ENCODE results near the gene CTSO.
"Not testable (repeated sequence)": the region's sequence is repeated elsewhere in the genome, so short reads cannot be mapped to it uniquely, and the experiment has no call there.

CTSO gene

DNA sequence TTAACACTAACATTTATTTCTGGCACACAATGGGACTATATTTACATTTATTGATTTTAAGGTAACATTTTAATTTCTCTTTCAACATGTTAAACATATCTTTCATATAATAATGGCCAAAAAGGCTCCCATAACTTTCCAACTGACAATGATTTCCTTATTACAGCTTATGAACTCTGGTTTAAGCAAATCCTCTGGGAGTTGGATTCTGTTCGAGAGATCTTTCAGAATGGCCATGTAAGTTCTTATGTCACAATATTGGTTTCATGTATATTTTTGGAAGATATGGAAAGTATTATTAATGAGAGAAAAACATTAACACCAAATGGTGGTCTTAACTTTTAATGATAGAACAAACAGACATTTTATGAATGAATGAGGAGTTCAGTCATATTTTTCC, 46.1 kb downstream of the CTSO start:
- no peak for DNase-seq

DNA sequence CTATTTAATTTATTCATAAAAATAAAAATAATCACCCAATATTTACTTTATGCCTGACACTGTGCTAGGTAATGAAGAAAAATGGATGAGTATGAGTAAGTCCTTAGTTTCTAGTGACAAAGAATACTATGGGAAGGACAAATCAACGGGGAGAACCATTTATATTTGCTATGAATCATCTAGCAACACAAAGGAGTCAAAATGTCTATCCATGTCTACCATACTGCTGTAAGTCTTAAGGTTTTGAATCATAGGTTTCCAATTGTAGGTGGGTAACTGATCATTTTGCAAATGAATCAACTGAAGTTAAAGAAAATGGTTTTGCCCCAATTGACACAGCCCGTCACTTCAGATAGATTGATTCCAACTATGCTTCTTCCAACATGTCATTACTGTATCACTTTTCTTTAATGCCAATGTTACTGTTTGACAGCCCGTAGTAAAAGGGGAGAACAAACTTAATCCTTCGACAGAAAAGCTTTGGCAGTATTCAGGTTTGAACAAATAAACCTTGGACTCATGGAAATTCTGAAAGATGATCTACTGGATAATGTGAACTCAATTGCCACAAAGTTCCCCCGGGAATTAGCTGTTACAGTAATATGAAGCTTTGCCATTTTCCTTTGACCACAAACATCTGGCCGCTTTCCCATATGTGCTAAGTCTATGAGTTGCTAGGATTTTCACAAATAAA, 47.0 kb downstream of the CTSO start:
- DNase-seq: no peak

DNA sequence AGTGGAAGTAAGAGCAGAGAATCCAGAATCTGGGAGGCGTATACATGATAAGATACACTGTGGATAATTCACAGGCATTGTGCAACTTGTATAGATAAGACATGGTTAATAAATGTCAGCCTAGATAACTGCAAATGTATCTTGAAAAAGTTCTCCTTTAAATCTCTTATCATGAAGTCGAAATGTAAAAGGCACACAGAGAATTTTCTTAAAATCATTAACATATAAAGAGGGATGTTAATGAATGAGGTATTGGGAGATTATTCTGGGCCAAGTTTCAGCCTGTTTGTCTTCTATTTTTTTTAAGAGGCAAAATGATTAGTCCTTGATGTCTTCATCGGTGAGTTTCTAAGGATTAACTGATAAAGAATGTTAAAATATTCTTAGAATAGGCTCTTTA, 49.3 kb downstream of the CTSO start:
- no peak for DNase-seq

DNA sequence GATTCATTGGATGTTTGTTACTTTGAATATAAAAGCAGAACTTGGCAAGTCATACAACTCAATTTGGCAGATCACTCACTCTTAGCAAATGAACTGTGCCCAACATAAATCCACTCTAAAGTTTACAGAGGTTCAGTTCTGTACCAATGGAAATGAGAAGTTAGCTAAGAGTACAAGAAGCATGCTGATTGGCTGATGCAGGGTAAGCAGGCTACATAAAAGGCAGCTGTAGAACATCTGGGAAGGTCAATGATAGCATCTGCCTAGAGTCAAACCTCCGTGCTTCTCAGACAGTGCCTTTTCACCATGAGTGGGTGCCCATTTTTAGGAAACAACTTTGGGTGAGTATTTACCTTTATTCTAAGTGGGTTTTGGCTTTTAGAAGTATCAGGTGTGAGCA, 50.2 kb downstream of the CTSO start, which contains the start of gene TDO2:
TSS of gene TDO2 (plus strand) at position 244 of the 400 bp plus-strand sequence. CDS start at position 307, 63 bp downstream.
- DNase-seq: no peak

DNA sequence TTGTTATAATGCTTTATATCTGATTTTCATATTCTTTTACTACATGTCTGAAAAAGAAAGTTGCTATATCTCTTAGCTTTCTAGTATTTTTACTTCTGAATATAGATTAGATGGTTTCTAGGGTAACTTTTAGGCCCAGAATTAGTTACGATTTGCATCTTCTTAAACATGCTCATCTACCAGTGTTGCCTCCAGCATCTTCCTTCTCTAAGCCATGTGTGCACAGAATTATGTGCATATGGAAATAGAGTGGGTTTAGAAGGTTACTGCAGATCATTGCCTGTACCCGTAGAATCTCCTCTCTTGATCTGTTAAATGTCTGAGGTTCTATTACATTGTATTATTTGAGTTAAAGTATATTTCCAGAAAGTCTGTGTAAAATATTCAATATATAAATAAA, 52.7 kb downstream of the CTSO start:
- no peak for DNase-seq

DNA sequence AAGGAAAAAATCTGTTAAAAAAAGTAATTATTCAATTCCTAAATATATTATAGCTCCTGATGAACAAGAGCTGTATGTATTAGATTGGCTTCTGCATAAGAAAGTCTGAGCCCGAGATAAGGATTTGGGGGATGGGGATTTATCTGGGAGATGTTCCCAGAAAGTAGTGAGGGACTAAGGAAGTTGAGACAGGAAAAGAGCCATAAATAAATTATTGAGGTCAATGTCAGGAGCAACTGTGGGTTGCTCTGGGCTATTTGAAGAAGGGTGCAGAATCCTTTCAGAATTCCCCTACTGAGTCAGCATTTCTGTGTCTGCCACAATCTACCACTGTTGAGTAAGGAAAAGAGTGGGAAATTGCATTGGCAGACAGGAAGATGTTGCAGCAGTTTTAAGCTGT, 53.3 kb downstream of the CTSO start:
- no peak for DNase-seq

DNA sequence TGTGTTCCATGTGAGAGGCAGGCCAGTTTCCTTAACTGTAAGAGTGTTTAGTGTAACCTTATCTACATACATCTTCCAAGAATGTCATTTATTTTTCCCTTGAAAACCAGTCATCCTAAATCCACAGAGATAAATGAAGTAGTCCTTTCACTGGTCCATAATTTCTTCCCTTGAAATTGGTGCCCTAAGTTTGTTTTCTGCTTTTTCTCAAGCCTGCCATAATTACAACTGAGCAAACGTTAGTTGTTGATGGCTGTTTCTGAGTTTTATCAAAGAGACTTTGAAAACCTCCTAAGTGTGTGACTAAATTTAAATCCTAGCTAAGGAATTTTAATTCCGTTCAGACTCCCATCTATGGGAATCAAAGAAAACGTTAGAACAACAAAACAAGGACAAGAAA, 53.8 kb downstream of the CTSO start:
- DNase-seq: no peak

DNA sequence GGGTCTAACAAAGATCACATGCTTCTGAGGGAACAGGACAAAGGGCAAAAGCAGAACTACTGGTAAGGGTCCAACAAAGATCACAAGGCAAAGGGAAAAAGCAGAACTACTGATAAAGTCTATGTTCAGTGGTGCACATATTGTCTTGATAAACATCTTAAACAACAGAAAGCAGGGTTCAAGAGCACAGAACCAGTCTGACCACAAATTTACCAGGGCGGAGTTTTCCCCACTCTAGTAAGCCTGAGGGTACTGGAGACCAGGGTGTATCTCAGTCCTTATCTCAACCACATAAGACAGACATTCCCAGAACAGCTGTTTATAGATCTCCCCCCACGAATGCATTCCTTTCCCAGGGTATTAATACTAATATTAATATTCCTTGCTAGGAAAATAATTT, 55.3 kb downstream of the CTSO start:
- DNase-seq: not testable (repeated sequence)

DNA sequence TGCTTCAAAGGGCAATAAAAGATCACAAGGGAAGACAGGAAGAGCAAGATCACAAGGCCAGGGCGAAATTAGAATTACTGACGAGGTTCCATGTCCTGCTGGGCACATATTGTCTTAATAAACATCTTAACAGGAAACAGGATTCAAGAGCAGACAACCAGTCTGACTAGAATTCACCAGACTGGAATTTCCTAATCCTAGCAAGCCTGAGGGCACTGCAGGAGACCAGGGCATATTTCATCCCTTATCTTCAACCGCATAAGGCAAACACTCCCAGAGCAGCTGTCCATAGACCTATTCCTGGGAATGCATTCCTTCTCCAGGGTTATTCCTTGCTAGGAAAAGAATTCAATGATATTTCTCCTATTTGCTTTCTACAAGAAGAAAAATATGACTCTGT, 62.6 kb downstream of the CTSO start:
- DNase-seq: no peak

DNA sequence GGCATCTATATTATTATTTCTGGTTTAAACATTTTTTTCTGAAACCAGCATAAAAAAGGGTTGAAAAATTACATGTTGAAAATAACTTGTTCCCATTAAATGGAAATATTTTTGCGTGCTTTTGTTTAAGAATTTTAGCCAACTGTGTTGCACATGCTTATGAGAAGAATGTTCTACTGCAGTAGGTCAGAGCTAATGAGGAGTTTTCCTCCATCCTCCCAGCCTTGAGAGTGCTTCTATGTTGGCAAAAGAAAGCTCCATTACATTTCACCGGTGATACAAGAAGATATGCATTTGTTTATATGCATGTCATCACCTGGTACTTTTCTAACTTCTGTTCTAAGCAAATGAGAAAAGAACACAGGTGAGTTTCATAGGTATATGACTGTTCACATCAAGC, 63.7 kb downstream of the CTSO start:
- no peak for DNase-seq

DNA sequence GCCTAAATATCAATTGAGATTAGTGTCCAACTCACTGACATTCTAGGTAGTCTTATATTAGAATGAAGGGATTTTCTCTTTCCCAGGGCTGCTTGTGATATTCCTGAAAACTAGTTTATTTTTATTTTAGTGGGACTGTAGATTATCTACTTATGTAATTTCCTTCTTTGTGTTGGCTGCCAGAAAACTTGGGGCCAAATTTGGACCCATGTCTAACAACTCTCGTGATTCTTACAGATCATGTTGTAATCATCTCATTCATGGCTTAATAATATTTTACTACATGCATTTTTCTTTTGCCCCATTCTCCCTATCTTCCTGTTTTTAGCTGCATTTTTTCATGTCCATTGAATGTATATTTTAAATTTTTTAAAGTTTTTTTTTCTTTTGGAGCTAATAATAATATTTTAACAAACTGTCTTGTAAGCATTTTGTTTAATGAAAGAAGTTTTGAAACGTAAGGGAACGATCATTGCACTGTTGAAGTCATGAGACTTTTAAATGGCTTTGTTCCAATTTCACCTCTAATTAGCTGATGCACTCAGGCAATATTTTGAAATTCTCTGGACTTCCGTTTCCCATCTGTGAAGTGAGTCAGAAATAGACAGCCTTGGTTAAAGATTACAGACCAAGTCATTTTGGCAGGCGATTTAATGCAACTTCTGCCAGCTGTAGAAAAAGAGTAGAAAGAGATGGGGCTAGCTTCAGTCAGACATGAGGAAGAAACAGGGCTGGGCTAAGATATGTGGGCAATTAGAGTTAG, 64.5 kb downstream of the CTSO start:
- DNase-seq: no peak

DNA sequence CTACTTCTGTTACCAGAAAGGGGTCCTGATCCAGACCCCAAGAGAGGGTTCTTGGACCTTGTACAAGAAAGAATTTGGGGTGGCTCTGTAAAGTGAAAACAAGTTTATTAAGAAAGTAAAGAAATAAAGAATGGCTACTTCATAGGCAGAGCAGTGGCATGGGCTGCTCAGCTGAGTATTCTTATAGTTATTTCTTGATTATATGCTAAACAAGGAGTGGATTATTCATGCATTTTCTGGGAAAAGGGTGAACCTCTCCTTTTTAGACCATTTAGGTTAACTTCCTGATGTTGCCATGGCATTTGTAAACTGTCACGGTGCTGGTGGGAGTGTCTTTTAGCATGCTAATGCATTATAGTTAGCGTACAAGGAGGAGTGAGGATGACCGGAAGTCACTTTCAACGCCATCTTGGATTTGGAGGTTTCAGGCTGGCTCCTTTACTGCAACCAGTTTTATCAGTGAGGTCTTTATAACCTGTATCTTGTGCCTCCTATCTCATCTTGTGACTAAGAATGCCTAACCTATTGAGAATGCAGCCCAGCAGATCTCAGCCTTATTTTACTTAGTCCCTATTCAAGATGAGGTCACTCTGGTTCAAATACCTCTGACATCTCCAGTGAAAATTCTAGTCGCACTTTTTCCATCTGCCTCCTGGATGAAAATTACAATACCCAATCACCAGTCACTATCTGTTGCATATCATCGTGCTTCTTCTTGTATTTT, 65.7 kb downstream of the CTSO start:
- no peak for DNase-seq

DNA sequence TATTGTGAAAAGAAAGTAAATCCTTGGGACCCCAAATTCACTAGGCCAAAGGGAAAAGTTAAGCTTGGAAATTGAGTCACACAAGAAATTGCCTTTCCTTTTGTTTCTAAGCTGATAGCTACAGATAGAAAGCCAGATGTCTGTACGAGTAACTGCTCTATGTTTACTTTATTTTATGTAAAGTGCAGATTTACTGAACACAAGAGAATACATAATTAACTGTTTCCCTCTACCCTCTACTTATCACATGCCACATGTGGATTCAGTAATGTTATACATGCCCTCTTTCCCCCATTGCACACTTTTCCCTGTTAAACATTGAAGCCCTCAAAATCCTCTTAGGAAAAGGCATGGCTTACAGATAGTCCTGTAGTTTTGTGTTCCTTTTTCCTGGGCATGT, 66.6 kb downstream of the CTSO start:
- no peak for DNase-seq

DNA sequence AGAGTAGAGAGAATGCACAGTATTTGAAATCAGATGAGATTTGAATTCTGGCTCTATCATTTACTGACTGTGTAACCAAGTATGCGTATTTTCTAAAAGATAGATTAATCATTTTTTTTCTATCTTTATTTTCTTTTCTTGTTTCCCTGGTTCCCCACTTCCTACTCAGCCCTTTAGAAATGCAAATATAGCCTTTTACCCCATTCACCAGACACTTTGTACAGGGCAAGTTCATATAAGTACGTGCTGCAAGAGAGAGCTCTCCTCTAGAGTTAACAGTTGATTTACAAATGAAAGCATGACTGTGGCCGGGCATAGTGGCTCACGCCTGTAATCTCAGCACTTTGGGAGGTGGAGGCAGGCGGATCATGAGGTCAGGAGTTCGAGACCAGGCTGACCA, 68.0 kb downstream of the CTSO start:
- no peak for DNase-seq

DNA sequence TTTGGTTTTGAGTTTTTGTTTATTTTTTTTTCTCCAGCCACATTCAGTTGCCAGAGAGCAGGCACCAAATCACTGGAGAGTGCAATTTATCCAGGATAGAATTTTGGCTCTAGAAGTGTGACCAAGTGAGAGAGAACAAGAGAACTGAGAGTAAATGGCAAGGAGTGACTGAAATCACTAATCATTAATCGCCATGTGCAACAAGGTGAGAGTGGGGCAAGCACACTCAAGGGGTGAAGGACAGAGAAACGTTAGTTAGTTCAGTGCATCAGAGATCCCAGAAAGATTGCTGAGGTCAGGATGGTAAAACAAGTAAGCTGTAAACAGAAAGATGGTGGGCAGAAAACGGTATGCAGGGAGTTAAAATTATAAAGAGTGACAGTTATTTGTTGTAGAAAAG, 69.8 kb downstream of the CTSO start:
- DNase-seq: no peak

DNA sequence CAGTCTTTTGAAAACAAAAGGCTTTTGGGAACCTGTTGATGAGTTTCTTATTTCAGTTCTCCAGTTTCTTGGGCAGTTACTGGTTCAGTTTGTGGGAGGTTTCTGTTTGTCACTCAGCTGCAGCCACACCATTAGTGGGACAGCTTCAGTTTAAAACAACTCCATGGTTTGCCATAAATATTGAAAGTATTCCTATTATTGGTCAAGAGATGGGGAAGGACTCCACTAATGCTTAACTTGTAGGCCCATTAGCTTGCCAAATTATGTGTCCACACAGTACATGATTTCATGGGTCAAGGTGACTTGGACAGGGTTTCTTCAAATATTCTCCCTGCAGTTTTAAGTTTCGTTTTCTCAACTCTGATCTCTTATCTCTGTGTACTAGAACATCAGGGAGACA, 72.1 kb downstream of the CTSO start:
- DNase-seq: no peak

DNA sequence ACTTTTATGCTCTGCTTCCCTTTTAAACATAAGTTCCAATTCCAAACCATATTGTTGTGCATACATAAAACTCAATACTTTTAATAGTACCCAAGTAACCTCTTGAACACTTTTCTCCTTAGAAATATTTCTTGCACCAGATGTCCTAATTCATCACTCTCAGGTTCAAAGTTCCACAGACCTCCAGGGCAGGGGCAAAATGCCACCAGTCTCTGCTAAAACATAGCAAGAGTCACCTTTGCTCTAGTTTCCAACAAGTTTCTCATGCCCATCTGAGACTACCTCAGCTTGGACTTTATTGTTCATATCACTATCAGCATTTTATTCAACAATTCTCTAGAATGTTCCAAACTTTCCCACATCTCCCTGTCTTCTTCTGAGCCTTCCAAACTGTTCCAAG, 73.9 kb downstream of the CTSO start:
- no peak for DNase-seq

DNA sequence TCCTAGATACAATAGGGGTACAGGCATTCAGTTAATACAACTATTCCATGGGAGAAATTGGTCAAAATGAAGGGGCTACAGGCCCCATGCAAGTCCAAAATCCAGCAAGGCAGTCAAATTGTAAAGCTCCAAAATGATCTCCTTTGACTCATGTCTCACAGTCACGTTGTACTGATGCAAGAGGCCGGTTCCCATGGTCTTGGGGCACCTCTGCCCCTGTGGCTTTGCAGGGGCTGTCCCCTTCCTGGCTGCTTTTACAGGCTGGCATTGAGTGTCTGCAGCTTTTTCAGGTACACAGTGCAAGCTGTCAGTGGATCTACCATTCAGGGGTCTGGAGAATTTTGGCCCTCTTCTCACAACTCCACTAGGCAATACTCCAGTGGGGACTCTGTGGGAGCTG, 75.1 kb downstream of the CTSO start:
- DNase-seq: no peak

DNA sequence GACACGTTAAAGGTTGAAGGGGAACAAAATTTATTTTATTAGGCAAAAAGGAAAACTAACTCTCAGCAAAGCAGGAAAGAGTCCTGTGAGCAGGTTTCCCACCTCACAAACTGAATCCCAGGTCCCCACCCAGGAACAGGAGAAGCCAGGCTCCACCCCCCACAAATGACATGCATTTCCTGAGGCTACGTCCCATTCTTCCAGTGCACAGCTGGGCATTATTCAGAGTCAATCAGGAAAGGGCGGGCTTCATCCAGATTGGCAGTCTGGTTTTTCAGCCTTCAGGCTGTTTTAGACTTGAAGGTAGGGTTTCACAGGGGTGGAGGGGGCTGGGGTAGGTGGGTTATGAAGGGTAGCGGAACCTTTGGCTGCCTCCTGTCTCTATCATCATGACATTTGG, 75.7 kb downstream of the CTSO start:
- no peak for DNase-seq

DNA sequence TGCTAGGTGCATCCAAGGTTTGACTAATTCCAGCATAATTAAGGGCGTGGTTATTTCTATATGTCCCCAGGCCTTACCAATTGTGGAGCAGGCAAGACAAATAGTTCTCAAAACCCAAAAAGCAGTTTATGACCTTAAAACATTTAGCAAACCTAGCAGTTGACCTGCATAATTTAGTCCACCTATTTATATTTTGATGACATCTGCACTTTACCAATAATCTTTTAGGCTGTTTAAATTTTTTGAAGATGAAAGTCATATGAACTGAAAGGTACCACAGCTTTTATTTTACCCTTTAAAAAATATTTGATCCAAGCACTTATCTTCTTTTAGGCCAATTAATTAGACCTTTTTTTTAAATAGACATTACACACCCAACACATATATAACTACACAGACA, 77.8 kb downstream of the CTSO start:
- DNase-seq: no peak
